ENCODE measurements around the gene MZF1. TPM values are rescaled to one million over a fixed set of nuclear protein-coding genes. Genes with fewer than 3 reads are reported as not detected.

Gene MZF1
- total RNA-seq, 2 experiments from 2014 or later: 18.1 to 19.5 TPM

- no peaks in the 10 kb centered on the region for H3K27me3 Mint-ChIP-seq
- peaks cover 67% of the 10 kb centered on the region for H3K4me1 Mint-ChIP-seq
- peak overlapping the region; percentile 95 for H3K4me3 Mint-ChIP-seq
- peaks cover 42% of the 10 kb centered on the region for H3K36me3 Mint-ChIP-seq
- ATAC-seq: no peak
- H3K27ac Mint-ChIP-seq: peak overlapping the region; percentile 96
- no peak for DNase-seq
- CTCF ChIA-PET: interaction anchor here (1.1 to 4.2 kb wide), 5 partner anchors 12 to 90 kb away, joined by 3 to 39 read pairs (median 10); partner anchors contain the start of genes TRIM28, ZBTB45 and ZNF324
- no peaks in the 10 kb centered on the region for H3K9me3 Mint-ChIP-seq (ENCODE audit: low read depth)
Measured at GRCh38 chr19:58555920-58556621, 17.1 kb downstream of the MZF1 start.

DNA sequence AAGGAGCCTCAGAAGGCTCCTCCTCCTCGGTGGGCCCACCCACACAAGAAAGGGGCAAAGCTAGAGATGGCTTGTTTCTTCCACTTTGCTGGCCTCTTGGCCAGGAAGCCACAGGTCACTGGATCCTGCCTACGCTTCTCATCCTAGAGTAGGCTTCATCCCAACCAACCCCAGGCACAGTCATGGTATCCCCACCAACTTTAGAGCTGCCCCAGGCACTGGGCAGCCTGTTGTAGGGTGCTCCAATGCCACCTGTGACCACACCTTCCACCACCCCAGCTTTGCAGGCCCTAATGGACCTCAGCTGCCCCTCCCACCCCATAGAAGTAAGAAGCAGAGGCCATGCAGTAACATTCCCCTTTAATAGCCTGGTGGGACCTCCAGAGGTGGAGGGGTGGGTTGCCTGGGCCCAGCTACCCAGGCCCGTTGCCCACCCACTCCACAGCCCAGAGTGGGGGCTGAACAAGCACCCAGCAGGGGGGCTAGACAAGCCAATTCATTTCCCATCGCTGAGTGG, 17.7 kb downstream of the MZF1 start:
- peak overlapping the region; percentile 86 for H3K4me3 Mint-ChIP-seq

DNA sequence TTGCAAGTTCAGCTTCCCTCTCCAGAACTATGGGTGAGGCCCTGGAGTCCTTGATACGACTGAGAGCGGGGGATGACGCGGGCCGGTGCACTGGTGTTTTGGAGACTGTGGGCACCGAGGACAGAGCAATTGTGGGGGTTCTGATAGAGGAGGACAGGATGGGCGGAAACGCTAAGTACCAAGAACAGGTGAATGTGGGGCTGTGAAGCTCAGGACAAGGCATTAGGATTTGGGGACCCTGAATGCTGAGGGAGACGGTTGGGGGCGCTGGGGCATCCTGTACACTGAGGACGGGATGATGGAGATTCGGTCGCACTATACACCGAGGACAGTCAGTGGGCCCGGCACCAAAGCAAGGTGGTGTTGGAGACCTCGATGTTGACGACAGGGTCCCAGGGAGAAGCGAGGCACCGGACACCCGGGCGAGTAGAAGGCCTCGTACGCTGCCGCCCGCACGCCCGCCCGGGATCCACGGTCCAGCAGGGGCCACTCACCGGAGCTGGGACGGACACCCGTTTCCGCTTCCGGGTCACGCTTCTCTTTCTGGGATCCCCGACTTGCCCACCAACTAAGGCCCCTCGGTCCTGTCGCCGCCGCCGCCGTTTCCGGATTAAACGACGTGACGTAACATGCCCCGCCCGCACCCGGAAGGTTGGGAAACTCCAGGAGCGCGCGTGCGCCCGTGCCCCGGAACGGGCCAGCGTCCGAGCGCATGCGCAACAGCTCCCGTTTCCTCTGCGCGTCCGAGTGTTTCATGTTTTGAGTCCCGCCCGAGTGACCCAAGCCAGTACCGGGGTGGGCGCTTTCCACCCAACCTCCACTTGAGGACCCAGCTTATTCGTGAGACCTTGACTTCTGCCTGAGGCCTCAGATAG, 18.4 kb downstream of the MZF1 start, which contains the start of gene CHMP2A:
Gene CHMP2A, minus strand, starts transcription at position 612 of the 875 bp plus-strand sequence. CDS start 893 bp downstream, outside the sequence.
- H3K27ac Mint-ChIP-seq: peak within 1 kb of the TSS; percentile 96
- peak; percentile 45 for ATAC-seq
- H3K4me3 Mint-ChIP-seq: peak within 1 kb of the TSS; percentile 86

More for the DNA sequence above, 17.7 kb downstream of the MZF1 start:
- H3K9me3 Mint-ChIP-seq (ENCODE audit: low read depth): no peaks in the 10 kb centered on the region
- no peaks in the 10 kb centered on the region for H3K27me3 Mint-ChIP-seq
- CTCF ChIA-PET: interaction anchor here (1.1 to 4.2 kb wide), 7 partner anchors 11 to 89 kb away, joined by 3 to 39 read pairs (median 8); partner anchors contain the start of genes TRIM28, ZBTB45 and ZNF324
- DNase-seq: peak; percentile 41
- ATAC-seq: no peak
- peaks cover 48% of the 10 kb centered on the region for H3K36me3 Mint-ChIP-seq
- H3K27ac Mint-ChIP-seq: peak overlapping the region; percentile 94
- H3K4me1 Mint-ChIP-seq: peaks cover 63% of the 10 kb centered on the region

GRCh38 chr19:58553799-58554493, 19.2 kb downstream of the MZF1 start:
- peaks cover 56% of the 10 kb centered on the region for H3K36me3 Mint-ChIP-seq
- no peaks in the 10 kb centered on the region for H3K9me3 Mint-ChIP-seq (ENCODE audit: low read depth)
- H3K27me3 Mint-ChIP-seq: no peaks in the 10 kb centered on the region
- H3K4me1 Mint-ChIP-seq: peaks cover 49% of the 10 kb centered on the region
- ATAC-seq: no peak
- H3K4me3 Mint-ChIP-seq: peak overlapping the region; percentile 86
- CTCF ChIA-PET: interaction anchor here (1.1 to 4.2 kb wide), 6 partner anchors 9 to 40 kb away, joined by 3 to 39 read pairs (median 6); partner anchors contain the start of gene ZBTB45
- no peak for DNase-seq
- peak overlapping the region; percentile 94 for H3K27ac Mint-ChIP-seq

More for the DNA sequence above, 18.4 kb downstream of the MZF1 start, which contains the start of gene CHMP2A:
- Mint-ChIP-seq H3K36me3 (peaks cover 52% of the 10 kb centered on the region), H3K4me1 (peaks cover 56% of the 10 kb centered on the region), H3K27me3 (no peaks in the 10 kb centered on the region), H3K9me3 (ENCODE audit: low read depth) (no peaks in the 10 kb centered on the region)
- DNase-seq: peak; percentile 99
- CTCF ChIA-PET: interaction anchor here (1.1 to 4.2 kb wide), 7 partner anchors 10 to 88 kb away, joined by 3 to 39 read pairs (median 8); partner anchors contain the start of genes TRIM28, ZBTB45 and ZNF324

- CTCF ChIA-PET: interaction anchor here (1.1 to 4.2 kb wide), 3 partner anchors 8 to 39 kb away, joined by 3 to 39 read pairs (median 4); partner anchors contain the start of gene ZBTB45
- H3K4me1 Mint-ChIP-seq: peaks cover 49% of the 10 kb centered on the region
Measured at GRCh38 chr19:58552655-58553054, 20.5 kb downstream of the MZF1 start.

GRCh38 chr19:58551577-58552471, 21.3 kb downstream of the MZF1 start:
- peaks cover 61% of the 10 kb centered on the region for H3K36me3 Mint-ChIP-seq
- H3K27ac Mint-ChIP-seq: no peak overlapping the region
- ATAC-seq: no peak

More at GRCh38 chr19:58552655-58553054, 20.5 kb downstream of the MZF1 start:
- peaks cover 62% of the 10 kb centered on the region for H3K36me3 Mint-ChIP-seq
- peak overlapping the region; percentile 13 for H3K27ac Mint-ChIP-seq
- no peak overlapping the region for H3K4me3 Mint-ChIP-seq
- ATAC-seq (no peak), DNase-seq (no peak)
- H3K9me3 Mint-ChIP-seq (ENCODE audit: low read depth): no peaks in the 10 kb centered on the region
- H3K27me3 Mint-ChIP-seq: no peaks in the 10 kb centered on the region

DNA sequence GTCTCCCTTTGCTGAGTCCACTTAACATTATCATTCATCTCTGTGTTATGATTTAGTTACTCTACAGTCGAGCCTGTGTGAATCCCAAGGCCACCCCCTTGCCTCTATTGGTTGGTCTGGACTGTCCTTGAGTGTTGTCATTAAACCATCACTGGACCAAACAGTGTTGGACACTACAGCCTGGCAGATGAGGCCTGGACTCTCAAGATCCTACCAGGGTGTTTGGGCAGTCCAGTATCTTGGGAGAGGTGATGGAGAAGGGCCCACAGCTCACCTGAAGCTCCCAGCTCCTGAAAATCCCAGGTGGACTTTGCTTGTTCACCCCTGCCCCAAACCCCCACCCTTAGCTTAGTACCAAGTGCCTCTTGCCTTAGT, 22.0 kb downstream of the MZF1 start:
- no peak overlapping the region for H3K27ac Mint-ChIP-seq
- H3K9me3 Mint-ChIP-seq (ENCODE audit: low read depth): no peaks in the 10 kb centered on the region
- DNase-seq (no peak), ATAC-seq (no peak)
- peaks cover 64% of the 10 kb centered on the region for H3K36me3 Mint-ChIP-seq
- no peak overlapping the region for H3K4me3 Mint-ChIP-seq
- no peaks in the 10 kb centered on the region for H3K27me3 Mint-ChIP-seq
- peaks cover 50% of the 10 kb centered on the region for H3K4me1 Mint-ChIP-seq
- CTCF ChIA-PET: no interaction called here

More at GRCh38 chr19:58551577-58552471, 21.3 kb downstream of the MZF1 start:
- peaks cover 50% of the 10 kb centered on the region for H3K4me1 Mint-ChIP-seq
- H3K27me3 Mint-ChIP-seq: no peaks in the 10 kb centered on the region
- H3K9me3 Mint-ChIP-seq (ENCODE audit: low read depth): no peaks in the 10 kb centered on the region
- CTCF ChIA-PET: interaction anchor here (1.5 to 4.2 kb wide), 2 partner anchors 32 to 38 kb away, joined by 3 to 39 read pairs; partner anchors contain the start of gene ZBTB45
- no peak overlapping the region for H3K4me3 Mint-ChIP-seq
- DNase-seq: no peak

GRCh38 chr19:58550362-58551122, 22.6 kb downstream of the MZF1 start:
- Mint-ChIP-seq H3K27ac (no peak overlapping the region), H3K9me3 (ENCODE audit: low read depth) (no peaks in the 10 kb centered on the region), H3K4me3 (no peak overlapping the region), H3K36me3 (peaks cover 69% of the 10 kb centered on the region), H3K4me1 (peaks cover 52% of the 10 kb centered on the region), H3K27me3 (no peaks in the 10 kb centered on the region)
- CTCF ChIA-PET: no interaction called here
- no peak for ATAC-seq
- no peak for DNase-seq

DNA sequence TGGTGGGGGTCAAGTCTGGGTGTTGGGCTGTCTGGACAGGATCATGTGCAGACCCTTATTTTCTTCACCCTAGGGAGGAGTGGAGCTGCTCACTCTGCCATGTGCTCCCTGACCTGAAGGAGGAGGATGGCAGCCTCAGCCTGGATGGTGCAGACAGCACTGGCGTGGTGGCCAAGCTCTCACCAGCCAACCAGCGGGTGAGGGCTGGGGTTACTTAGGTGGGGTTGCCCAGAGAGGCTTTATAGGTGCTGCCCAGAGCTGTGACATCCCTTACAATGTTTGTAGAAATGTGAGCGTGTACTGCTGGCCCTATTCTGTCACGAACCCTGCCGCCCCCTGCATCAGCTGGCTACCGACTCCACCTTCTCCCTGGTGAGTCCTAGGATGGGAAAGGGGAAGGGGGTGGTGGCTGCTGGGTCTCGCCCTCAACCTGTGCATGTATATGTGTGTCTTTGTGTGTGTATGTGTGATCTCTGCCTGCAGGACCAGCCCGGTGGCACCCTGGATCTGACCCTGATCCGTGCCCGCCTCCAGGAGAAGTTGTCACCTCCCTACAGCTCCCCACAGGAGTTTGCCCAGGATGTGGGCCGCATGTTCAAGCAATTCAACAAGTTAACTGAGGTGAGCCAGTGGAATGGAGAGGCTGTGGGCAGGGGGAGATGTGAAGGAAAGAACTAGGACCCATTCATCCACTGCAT, 23.3 kb downstream of the MZF1 start:
- H3K27ac Mint-ChIP-seq: no peak overlapping the region

GRCh38 chr19:58548859-58549663, 24.1 kb downstream of the MZF1 start:
- H3K4me3 Mint-ChIP-seq: no peak overlapping the region
- DNase-seq (no peak), ATAC-seq (no peak)
- peaks cover 43% of the 10 kb centered on the region for H3K4me1 Mint-ChIP-seq
- CTCF ChIA-PET: interaction anchor here (0.6 kb wide), 1 partner anchor 31 kb away, joined by 4 read pairs; no protein-coding TSS in a partner anchor
- H3K9me3 Mint-ChIP-seq (ENCODE audit: low read depth): no peaks in the 10 kb centered on the region
- H3K27me3 Mint-ChIP-seq: no peaks in the 10 kb centered on the region
- H3K27ac Mint-ChIP-seq: no peak overlapping the region
- peaks cover 66% of the 10 kb centered on the region for H3K36me3 Mint-ChIP-seq

More for the DNA sequence above, 23.3 kb downstream of the MZF1 start:
- no peak for DNase-seq
- CTCF ChIA-PET: no interaction called here
- Mint-ChIP-seq H3K9me3 (ENCODE audit: low read depth) (no peaks in the 10 kb centered on the region), H3K27me3 (no peaks in the 10 kb centered on the region), H3K36me3 (peaks cover 69% of the 10 kb centered on the region), H3K4me3 (no peak overlapping the region), H3K4me1 (peaks cover 48% of the 10 kb centered on the region)
- ATAC-seq: no peak
